Naive B cell (primary cell): ENCODE results near the gene ITPR3. TPM values are rescaled to one million over a fixed set of nuclear protein-coding genes. Genes with fewer than 3 reads are reported as not detected.

Experiments used
- ATAC-seq, 2 donors: fragments of 150-1000 bp; cut with Tn5 transposase; 2 replicates each; pipeline ENCODE4 v1.10.0; 2021; ENCODE audit warnings: low read depth in 2 of 2, mild to moderate bottlenecking in 2 of 2, moderate library complexity in 2 of 2
- DNase-seq: peaks from one replicate; pipeline ENCODE4 v3.0.0; 2022
- H3K27ac Mint-ChIP-seq, 6 donors: one replicate each; pipeline ENCODE4 v1.8.0; 2020 to 2022; ENCODE audit warnings: mild to moderate bottlenecking in 6 of 6, mixed read lengths in 6 of 6, moderate library complexity in 5 of 6, inconsistent platforms in 2 of 6
- H3K27me3 Mint-ChIP-seq, 3 donors: one replicate each; pipeline ENCODE4 v1.8.0; 2021 to 2022; ENCODE audit warnings: mixed read lengths in 3 of 3, mild to moderate bottlenecking in 1 of 3
- H3K36me3 Mint-ChIP-seq, 2 donors: one replicate each; pipeline ENCODE4 v1.8.0; 2020 to 2022; ENCODE audit warnings: mixed read lengths in 2 of 2, inconsistent platforms in 1 of 2, mild to moderate bottlenecking in 1 of 2
- H3K4me1 Mint-ChIP-seq, 3 donors: one replicate each; pipeline ENCODE4 v1.8.0; 2020 to 2022; ENCODE audit warnings: mixed read lengths in 3 of 3, inconsistent platforms in 1 of 3, mild to moderate bottlenecking in 1 of 3, moderate library complexity in 1 of 3
- H3K4me3 Mint-ChIP-seq, 8 donors: one replicate each; pipeline ENCODE4 v1.8.0; 2020 to 2022; ENCODE audit warnings: mild to moderate bottlenecking in 8 of 8, mixed read lengths in 8 of 8, moderate library complexity in 8 of 8, inconsistent platforms in 2 of 8
- H3K9me3 Mint-ChIP-seq, 7 donors: one replicate each; pipeline ENCODE4 v1.8.0; 2020 to 2022; ENCODE audit warnings: mixed read lengths in 7 of 7, mild to moderate bottlenecking in 5 of 7, inconsistent platforms in 2 of 7, moderate library complexity in 1 of 7
- polyA plus RNA-seq, 6 donors: library from polyadenylated mRNA; unstranded; fragments of 300-500 nt; fragmentation: Illumina TruSeq; gene quantifications; one replicate each; pipeline ENCODE4 v1.2.3, GENCODE V29; 2021; ENCODE audit warnings: low read depth in 6 of 6

Gene ITPR3
- polyA plus RNA-seq, 6 donors from 2014 or later = 0.22 to 6.4 (median 1.7) TPM

DNA sequence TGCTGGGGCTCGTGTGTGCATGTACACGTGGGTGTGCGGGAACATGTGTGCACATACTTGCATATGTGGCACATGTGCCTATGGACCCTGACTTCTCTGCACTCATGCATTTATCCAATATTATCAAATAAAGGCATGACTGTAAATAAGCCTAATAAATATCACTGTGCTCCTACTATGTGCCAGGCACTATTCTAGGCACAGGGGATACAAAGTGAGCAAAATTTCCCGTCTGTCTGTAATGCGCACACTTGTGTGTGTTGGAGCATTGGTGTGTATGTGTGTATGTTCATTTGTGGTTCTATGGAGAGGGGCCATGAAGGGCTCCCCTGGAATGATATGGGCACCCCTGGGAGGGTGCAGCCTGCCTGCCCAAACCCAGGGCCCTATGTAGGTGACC is 41.9 kb downstream of the ITPR3 start:
- H3K27me3 Mint-ChIP-seq = no peaks in the 10 kb centered on the region
- peaks cover 2 to 16% of the 10 kb centered on the region in 2 donors for H3K36me3 Mint-ChIP-seq
- H3K27ac Mint-ChIP-seq = peak overlapping the region in 1 of 6 donors; percentile 61
- peak overlapping the region in 1 of 8 donors; percentile 29 for H3K4me3 Mint-ChIP-seq
- DNase-seq = no peak
- peaks cover 0 to 8% (median 7%) of the 10 kb centered on the region in 3 donors for H3K4me1 Mint-ChIP-seq
- ATAC-seq = no peak
- no peaks in the 10 kb centered on the region for H3K9me3 Mint-ChIP-seq

DNA sequence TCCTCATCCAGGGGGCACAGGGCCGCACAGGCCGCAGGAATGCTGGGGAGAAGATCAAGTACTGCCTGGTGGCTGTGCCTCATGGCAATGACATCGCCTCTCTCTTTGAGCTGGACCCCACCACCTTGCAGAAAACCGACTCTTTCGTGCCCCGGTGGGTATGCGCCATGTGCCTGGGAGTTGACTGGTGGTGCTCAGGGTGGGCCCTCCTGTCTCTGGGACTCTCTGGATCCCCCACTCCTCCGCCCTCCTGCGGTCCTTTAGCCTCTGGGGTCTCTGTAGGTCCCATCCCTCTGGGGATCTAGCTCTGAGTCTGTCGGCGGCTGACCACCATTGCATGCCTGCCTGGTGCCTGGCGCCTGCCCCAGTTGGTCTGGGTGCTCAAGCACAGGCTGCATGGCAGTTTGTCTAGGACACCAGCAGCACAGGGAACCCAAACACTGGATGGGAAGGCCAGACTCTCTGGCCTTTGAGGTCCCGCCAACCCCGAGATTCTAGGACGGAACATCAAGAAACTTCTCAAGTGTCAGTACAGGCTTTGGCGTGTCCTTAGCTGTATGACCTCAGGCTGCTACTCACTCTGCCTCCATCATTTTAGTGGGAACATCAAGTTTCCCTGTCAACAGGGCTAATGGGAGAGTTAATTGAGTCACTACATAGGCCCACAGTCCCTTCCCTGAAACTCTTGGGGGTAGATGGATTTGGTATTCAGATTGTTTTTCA is 42.8 kb downstream of the ITPR3 start:
- Mint-ChIP-seq H3K4me1 (peaks cover 1 to 8% (median 7%) of the 10 kb centered on the region in 3 donors), H3K36me3 (peaks cover 4 to 25% of the 10 kb centered on the region in 2 donors), H3K27me3 (no peaks in the 10 kb centered on the region), H3K9me3 (no peaks in the 10 kb centered on the region), H3K4me3 (no peak overlapping the region), H3K27ac (no peak overlapping the region)
- no peak for DNase-seq
- ATAC-seq = no peak

DNA sequence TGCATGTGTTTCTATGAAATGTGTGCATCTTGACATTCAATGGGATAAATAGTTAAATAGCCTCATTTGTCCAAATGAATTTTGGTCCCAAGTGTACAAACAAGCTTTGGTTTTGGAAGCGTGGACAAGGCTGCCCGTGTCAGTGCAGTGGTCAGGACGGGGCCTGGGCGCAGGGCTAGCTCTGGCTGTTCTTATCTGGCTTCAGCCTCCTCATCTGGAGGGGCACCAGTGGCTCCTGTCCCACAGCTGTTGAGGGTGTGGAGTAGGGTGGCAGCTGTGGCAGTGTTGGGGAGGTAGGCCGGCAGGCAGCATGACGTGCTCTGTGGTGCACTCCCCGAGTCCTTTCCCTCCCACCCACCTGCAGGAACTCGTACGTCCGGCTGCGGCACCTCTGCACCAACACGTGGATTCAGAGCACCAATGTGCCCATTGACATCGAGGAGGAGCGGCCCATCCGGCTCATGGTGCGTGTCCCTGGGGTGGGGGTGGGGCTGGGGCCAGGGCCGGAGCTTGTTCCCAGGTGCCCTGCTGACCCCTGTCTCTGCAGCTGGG is 43.5 kb downstream of the ITPR3 start:
- ATAC-seq = no peak
- no peak overlapping the region for H3K4me3 Mint-ChIP-seq
- peaks cover 4 to 25% of the 10 kb centered on the region in 2 donors for H3K36me3 Mint-ChIP-seq

DNA sequence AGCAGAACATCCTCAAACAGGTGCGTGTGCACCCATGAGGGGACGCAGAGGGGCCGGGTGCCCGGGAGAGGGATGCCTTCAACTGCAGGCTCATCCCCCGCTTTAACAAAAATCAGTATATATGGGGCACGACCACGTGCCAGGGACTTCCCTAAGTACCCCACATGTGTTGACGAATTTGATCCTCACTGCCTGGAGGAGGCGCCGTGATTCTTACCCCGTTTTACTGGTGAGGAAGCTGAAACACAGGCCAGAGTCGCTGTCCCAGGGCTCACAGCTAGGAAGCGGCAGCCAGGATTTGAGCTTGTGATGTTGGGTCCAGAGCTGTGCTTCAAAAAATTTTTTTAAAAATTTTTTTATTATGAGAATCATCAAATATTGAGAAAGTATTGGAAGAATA is 44.8 kb downstream of the ITPR3 start:
- peaks cover 4 to 25% of the 10 kb centered on the region in 2 donors for H3K36me3 Mint-ChIP-seq
- ATAC-seq (no peak), DNase-seq (no peak)
- no peaks in the 10 kb centered on the region for H3K9me3 Mint-ChIP-seq
- no peak overlapping the region for H3K4me3 Mint-ChIP-seq
- H3K27ac Mint-ChIP-seq = peak overlapping the region in 1 of 6 donors; percentile 21
- no peaks in the 10 kb centered on the region for H3K27me3 Mint-ChIP-seq
- peaks cover 0 to 4% (median 2%) of the 10 kb centered on the region in 3 donors for H3K4me1 Mint-ChIP-seq

More for the DNA sequence above, 43.5 kb downstream of the ITPR3 start:
- H3K27ac Mint-ChIP-seq = no peak overlapping the region
- DNase-seq = no peak
- peaks cover 3 to 8% (median 6%) of the 10 kb centered on the region in 3 donors for H3K4me1 Mint-ChIP-seq
- H3K27me3 Mint-ChIP-seq = no peaks in the 10 kb centered on the region
- no peaks in the 10 kb centered on the region for H3K9me3 Mint-ChIP-seq

DNA sequence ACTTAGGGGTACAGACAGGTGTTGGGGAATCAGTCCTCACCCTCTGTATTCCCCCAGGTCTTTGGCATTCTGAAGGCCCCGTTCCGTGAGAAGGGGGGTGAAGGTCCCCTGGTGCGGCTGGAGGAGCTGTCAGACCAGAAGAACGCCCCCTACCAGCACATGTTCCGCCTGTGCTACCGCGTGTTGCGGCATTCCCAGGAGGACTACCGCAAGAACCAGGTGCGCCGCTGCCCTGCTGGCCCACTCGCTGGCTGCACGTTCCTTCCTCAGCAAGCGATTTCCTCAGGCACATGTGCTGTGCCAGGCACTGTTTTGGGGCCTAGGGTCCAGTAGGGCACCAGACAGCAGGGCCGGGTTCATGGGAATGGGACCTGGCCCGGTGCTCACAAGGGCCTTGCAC is 46.0 kb downstream of the ITPR3 start:
- no peaks in the 10 kb centered on the region for H3K9me3 Mint-ChIP-seq
- peaks cover 4 to 25% of the 10 kb centered on the region in 2 donors for H3K36me3 Mint-ChIP-seq
- peak overlapping the region in 2 of 6 donors; percentile 56 to 69 for H3K27ac Mint-ChIP-seq
- peak overlapping the region in 1 of 8 donors; percentile 21 for H3K4me3 Mint-ChIP-seq
- H3K27me3 Mint-ChIP-seq = no peaks in the 10 kb centered on the region
- ATAC-seq (no peak), DNase-seq (no peak)
- peaks cover 0 to 4% (median under 1%) of the 10 kb centered on the region in 3 donors for H3K4me1 Mint-ChIP-seq

DNA sequence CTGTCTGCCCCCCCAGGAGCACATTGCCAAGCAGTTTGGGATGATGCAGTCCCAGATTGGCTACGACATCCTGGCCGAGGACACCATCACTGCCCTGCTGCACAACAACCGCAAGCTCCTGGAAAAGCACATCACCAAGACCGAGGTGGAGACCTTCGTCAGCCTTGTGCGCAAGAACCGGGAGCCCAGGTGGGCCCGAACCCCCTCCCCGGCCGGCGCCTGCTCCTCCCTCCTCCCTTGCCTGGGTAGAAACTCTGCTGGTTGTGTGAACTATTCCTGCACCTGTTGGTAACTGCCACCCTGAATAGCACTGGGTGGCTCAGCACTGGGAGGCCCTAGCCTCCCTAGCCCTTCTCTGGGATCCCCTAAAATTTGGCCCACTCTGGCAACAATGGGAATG is 46.7 kb downstream of the ITPR3 start:
- DNase-seq (no peak), ATAC-seq (no peak)
- peaks cover 4 to 25% of the 10 kb centered on the region in 2 donors for H3K36me3 Mint-ChIP-seq
- peak overlapping the region in 3 of 6 donors; percentile 63 to 78 (median 72) for H3K27ac Mint-ChIP-seq
- H3K9me3 Mint-ChIP-seq = no peaks in the 10 kb centered on the region
- no peaks in the 10 kb centered on the region for H3K27me3 Mint-ChIP-seq
- H3K4me3 Mint-ChIP-seq = no peak overlapping the region
- peaks cover 0 to 4% (median 0%) of the 10 kb centered on the region in 3 donors for H3K4me1 Mint-ChIP-seq

DNA sequence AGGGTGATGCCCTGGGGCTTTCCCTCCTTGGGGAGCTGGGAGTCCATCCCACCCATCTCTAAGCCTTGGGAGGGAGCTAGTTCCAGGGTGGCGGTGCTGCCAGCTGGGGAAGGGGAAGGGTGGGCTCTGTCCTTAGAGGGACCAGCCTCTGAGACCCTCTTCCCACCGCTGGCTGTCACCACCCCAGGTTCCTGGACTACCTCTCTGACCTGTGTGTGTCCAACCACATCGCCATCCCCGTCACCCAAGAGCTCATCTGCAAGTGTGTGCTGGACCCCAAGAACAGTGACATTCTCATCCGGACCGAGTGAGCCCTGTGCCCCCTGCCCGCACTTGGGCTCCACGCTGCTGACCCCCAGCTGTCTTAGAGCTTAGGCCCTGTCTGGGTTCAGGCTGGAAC is 47.2 kb downstream of the ITPR3 start:
- H3K9me3 Mint-ChIP-seq = no peaks in the 10 kb centered on the region
- peak overlapping the region in 2 of 6 donors; percentile 63 to 86 for H3K27ac Mint-ChIP-seq
- peaks cover 4 to 19% of the 10 kb centered on the region in 2 donors for H3K36me3 Mint-ChIP-seq
- peaks cover 0 to 4% (median 0%) of the 10 kb centered on the region in 3 donors for H3K4me1 Mint-ChIP-seq
- H3K4me3 Mint-ChIP-seq = no peak overlapping the region
- DNase-seq = no peak
- no peak for ATAC-seq
- no peaks in the 10 kb centered on the region for H3K27me3 Mint-ChIP-seq

DNA sequence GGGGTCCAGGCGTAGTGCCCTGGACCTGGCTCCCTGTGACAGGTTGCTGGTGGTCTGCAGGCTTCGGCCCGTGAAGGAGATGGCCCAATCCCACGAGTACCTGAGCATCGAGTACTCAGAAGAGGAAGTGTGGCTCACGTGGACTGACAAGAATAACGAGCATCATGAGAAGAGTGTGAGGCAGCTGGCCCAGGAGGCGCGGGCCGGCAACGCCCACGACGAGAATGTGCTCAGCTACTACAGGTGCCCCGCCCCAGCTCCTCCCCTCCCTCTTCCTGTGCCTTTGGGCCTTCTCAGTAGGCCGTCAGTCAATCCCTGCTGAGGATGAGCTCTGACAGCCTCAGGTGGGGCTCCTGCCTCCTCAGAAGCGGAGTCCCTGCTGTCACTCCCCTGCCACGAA is 47.8 kb downstream of the ITPR3 start:
- Mint-ChIP-seq H3K4me1 (peaks cover 0 to 4% (median 0%) of the 10 kb centered on the region in 3 donors), H3K36me3 (peaks cover 4 to 14% of the 10 kb centered on the region in 2 donors), H3K27me3 (no peaks in the 10 kb centered on the region), H3K27ac (peak overlapping the region in 4 of 6 donors; percentile 63 to 89 (median 80)), H3K4me3 (no peak overlapping the region), H3K9me3 (no peaks in the 10 kb centered on the region)
- ATAC-seq (peak; percentile 79 to 92), DNase-seq (peak; percentile 26)

DNA sequence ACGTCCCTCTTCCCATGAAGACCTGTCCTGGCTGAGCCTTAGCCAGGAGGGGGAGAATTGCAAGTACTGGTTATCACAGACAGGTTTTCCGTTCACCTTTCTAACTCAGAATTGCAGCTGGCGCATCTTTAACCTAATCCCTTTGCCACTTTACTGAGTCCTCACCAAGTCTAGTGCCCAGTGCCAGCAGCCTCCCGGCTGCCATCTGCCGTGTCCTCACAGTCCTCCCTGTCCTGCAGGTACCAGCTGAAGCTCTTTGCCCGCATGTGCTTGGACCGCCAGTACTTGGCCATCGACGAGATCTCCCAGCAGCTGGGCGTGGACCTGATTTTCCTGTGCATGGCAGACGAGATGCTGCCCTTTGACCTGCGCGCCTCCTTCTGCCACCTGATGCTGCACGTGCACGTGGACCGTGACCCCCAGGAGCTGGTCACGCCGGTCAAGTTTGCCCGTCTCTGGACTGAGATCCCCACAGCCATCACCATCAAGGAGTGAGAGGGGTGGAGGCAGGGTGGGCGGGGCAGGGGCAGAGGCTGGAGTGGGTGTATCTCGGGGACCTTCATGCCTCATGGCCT is 49.1 kb downstream of the ITPR3 start:
- Mint-ChIP-seq H3K27me3 (no peaks in the 10 kb centered on the region), H3K4me1 (peaks cover 0 to 4% (median 3%) of the 10 kb centered on the region in 3 donors), H3K27ac (no peak overlapping the region)

DNA sequence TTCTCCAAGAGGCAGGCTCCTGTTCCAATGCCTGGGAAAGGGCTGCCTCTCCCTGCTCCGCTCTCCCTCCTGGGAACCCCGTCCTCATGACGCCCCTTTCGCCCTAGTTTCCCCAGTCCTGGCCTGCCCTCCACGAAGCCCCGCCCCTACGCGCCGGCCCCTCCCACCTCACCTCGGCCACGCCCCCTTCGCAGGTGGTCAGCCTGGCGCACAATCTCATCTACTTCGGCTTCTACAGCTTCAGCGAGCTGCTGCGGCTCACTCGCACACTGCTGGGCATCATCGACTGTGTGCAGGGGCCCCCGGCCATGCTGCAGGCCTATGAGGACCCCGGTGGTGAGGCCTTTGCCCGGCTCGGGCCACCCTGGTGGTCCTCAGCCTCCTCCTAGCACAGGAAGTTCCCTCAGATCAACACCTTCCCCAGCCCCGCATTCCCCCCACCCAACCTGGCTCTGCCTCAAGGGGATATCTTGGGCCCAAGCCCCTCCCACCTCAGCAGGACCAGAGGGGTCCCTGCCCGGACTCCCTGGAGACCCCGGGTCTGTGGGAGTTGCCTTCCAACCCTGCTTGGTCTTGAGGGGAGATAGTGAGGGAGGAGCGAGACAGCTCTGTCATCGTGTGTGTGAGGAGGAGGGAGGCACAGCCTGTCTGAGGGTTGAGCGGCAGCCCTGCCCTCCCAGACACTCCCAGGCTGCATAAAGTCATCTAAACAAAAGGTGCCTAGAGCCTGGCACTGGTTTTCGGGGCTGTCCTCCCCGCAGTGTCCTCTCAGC is 50.0 kb downstream of the ITPR3 start:
- Mint-ChIP-seq H3K4me3 (no peak overlapping the region), H3K27me3 (no peaks in the 10 kb centered on the region), H3K4me1 (peaks cover 0 to 4% (median 3%) of the 10 kb centered on the region in 3 donors), H3K36me3 (peaks cover 4 to 21% of the 10 kb centered on the region in 2 donors), H3K9me3 (no peaks in the 10 kb centered on the region), H3K27ac (peak overlapping the region in 2 of 6 donors; percentile 15 to 62)
- ATAC-seq (no peak), DNase-seq (no peak)

More for the DNA sequence above, 49.1 kb downstream of the ITPR3 start:
- peaks cover 4 to 20% of the 10 kb centered on the region in 2 donors for H3K36me3 Mint-ChIP-seq
- no peak for ATAC-seq
- H3K4me3 Mint-ChIP-seq = no peak overlapping the region
- H3K9me3 Mint-ChIP-seq = no peaks in the 10 kb centered on the region
- DNase-seq = no peak

DNA sequence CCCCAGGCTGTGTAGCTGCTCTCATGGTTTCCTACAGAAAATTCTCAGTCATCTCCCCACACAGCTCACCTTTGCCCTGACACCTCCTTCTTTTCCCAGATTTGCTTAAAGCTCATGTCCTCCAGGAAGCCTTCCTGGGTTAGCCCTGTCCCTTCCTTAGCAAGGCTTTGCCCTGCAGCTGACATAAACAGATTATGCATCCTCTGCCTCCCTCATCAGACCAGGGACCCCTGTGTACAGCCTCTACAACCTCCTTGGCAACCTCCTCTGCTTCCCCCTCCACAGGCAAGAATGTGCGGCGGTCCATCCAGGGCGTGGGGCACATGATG is 50.6 kb downstream of the ITPR3 start:
- ATAC-seq (no peak), DNase-seq (no peak)
- no peaks in the 10 kb centered on the region for H3K27me3 Mint-ChIP-seq
- peak overlapping the region in 2 of 6 donors; percentile 15 to 22 for H3K27ac Mint-ChIP-seq
- no peaks in the 10 kb centered on the region for H3K9me3 Mint-ChIP-seq
- peaks cover 8 to 27% of the 10 kb centered on the region in 2 donors for H3K36me3 Mint-ChIP-seq
- no peak overlapping the region for H3K4me3 Mint-ChIP-seq
- H3K4me1 Mint-ChIP-seq = peaks cover 0 to 6% (median 4%) of the 10 kb centered on the region in 3 donors

DNA sequence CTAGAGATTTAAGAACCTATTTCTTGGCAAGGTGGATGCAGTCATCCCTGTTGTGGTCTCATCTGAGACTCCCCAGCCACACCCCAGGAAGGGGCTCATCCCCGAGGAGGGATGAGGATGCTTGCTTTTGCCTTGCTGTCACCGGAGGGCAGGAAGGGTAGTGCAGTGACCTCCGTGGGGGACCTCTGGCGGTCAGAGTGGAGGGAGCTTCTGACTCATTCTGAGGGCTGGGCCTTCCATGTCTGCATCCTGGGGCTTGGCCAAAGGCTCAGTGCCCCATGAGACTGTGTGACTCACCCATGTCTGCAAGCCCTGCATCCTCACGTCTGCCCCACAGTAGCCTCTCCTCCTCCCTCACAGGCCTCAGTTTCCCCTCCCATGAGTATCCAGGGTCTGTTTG is 51.7 kb downstream of the ITPR3 start:
- no peak overlapping the region for H3K4me3 Mint-ChIP-seq
- peaks cover 12 to 31% of the 10 kb centered on the region in 2 donors for H3K36me3 Mint-ChIP-seq
- DNase-seq = no peak
- H3K4me1 Mint-ChIP-seq = peaks cover 4 to 9% (median 6%) of the 10 kb centered on the region in 3 donors
- H3K27ac Mint-ChIP-seq = peak overlapping the region in 1 of 6 donors; percentile 18
- H3K27me3 Mint-ChIP-seq = no peaks in the 10 kb centered on the region
- ATAC-seq = no peak
- H3K9me3 Mint-ChIP-seq = no peaks in the 10 kb centered on the region

DNA sequence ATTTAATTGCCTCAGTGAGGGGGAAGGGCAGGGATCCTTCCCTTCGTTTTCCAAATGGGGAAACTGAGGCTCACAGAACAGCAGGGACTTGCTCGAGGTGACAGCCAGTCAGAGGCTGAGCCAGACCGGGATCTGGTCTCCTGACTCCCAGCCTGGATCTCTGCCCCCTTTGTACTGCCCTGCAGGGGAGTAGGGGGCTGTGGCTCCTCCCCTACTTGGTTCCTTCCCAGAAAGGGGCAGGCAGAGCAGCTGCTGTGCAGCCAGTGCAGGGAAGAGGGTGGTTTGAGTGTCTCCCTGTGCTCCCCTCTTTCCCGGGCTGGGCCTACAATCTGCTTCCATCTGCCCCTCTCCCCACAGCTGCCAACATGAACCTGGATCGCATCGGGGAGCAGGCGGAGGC is 52.7 kb downstream of the ITPR3 start:
- Mint-ChIP-seq H3K9me3 (no peaks in the 10 kb centered on the region), H3K36me3 (peaks cover 13 to 31% of the 10 kb centered on the region in 2 donors), H3K27me3 (no peaks in the 10 kb centered on the region), H3K27ac (peak overlapping the region in 1 of 6 donors; percentile 29), H3K4me1 (peaks cover 14 to 15% (median 15%) of the 10 kb centered on the region in 3 donors), H3K4me3 (no peak overlapping the region)
- DNase-seq = no peak
- no peak for ATAC-seq
